Fibroblast of skin of left quadriceps (primary cell): ENCODE results near the gene ADARB1.

Source experiments
- DNase-seq, 2 experiments: peaks; one replicate each; pipeline ENCODE4 v3.0.0-alpha.2; 2013; ENCODE audit warnings: low read depth in 2 of 2

The ADARB1 gene

DNA sequence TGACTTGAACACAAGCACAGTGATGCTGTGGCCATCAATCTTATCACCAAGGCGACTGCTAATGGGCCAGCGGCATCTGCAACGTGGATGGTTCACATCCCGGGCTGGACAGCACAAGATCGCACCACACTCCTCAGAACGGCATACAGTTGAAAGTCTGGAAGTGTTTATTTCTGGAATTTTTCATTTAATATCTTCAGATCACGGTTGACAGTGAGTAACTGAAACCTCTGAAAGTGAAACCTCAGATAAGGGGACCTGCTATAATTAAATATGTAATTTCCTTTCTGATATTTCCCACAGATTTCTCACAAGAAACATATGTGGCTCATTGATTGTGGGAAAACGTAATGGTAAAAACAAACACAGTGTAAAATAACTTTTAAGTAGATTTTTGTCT, 129.6 kb downstream of the ADARB1 start:
- no peak for DNase-seq

GRCh38 chr21:45204395-45204794, 130.0 kb downstream of the ADARB1 start:
- no peak for DNase-seq

DNA sequence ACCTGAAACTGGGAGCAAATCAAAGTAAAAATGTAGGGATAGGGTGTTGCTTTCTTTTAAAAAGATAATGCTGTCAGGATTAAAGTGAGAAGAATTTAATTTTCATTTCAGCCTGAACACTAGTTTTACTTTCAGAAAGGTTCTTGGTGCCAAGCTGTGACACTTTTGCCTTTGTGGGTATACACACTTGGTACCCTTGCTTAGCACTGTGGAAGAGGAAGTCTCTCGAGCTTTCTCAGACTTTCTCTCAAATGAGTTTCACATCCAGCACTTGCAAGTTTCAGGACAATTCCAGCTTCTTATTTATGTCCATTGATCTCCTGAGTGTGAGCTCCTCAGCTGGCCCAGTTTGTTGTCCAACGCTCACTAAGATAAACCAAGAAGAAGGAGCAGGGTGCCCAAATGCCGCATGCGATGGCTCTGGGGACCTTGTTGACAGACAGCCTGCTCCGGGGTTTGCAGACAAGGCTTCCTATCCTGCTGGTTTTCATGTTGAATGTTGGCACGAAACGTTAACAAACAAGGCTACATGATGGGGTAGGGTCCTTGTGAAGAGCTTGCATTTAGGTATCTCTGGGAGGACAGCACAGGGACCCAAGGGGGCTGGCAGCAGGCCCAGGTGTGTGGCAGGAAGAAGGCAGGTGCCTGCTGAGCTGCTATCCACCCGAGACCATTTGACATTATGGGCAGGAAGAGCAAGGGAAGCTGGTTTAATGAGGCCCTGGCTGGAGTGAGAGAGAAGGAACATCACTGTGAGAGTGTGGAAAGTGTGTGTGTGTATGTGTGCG, 133.7 kb downstream of the ADARB1 start:
- no peak for DNase-seq

DNA sequence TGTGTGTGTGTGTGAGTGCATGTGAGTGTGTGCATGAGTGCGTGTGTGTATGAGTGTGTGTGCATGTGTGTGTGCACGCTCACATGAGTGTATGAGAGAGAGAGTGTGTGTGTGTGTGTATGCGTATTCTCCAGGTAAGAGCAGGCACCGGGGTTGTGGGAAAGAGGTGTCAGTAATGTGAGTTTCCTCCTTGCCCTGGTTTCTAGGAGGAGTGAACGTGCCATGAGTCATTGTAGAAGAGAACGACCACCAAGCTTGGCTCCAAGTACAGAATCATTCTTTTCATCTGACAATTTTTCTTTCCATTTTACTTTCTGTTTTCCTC, 134.2 kb downstream of the ADARB1 start:
- DNase-seq, result no peak

DNA sequence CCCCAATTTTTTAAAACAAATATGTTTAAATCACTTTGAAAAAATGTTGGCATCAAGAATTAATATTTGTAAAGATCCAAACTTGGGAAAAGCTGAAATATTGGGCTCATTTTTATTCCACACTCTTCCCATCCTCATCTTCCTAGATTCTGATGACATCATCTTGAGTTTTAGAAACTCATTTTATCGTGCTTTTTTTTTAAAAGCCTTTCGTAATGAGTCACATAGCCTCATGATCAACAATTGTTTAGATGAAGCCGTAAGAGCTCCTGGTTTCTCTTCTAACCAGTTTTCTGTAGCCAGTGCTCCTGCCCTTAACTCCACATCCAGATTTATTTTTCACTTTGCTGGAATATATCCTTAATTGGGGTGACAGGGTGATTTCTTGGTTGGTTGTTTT, 134.7 kb downstream of the ADARB1 start:
- DNase-seq, result no peak

DNA sequence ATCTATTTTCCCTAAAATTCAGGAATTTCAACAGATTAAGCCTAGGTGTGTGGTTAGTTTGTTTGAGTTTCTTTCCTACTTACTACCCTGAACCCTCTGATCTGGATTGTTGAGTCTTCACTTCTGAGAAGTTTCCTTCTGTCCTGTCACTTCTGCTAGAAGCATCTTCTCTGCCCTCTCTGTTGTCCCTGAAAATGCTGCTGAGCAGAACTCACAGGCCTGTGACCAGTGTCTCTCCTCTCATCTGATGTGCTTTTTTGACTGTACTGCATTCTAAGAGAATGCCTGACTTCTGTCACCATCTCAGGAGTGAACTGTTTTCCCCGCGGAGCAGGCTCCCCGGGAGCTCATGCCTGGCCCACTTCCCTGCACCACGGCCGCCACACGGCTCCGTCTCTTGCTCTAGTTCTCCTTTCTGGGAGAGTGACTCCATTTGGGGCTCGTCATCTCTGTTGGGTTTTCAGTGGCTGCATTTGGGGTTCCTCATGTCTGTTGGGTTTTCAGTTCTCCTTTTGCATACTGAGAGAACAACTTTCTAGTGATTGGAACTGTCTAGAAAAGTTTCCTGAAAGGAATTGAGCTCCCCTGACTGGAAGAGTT, 135.4 kb downstream of the ADARB1 start:
- no peak for DNase-seq

DNA sequence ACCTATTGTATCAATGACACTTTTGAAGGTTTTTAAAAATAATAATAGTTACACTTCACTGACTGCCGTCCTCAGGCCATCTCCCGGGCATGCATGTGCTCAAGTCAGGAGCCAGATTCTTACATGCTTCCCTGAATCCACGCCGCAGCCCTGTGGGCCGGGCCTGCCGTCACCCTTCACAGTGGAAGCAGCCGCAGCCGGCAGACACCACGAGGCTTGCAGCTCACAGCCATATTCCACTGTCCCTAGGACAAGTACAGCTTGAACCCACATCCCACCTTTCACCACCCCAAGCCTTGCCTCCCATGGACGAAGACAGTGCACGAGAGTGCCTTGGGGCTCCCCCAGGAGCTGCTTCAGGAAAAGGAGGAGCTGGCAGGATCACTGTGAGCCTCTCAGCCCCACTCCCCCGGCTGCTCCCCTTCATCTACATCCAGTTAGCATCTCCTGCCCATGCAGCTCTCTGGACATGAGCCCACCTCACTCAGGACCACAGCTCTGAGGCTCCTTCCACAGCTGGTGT, 136.1 kb downstream of the ADARB1 start:
- no peak for DNase-seq

GRCh38 chr21:45211661-45212060, 137.3 kb downstream of the ADARB1 start:
- no peak for DNase-seq

DNA sequence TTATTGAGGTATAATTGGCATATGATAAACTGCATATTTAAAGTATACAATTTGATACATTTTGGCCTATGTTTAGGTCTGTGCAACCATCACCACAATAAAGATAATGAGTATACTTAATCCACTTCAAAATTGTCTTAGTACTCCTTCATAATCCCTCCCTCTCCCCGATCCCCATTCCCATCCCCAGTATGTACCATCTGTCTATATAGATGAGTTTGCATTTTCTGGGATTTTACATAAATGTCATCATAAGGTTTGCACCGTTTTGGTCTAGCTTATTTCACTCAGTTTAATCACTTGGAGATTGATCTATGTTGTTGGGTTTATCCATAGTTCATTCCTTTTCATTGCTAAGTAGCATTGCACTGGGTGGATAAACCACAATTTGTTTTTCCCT, 139.0 kb downstream of the ADARB1 start:
- no peak for DNase-seq

DNA sequence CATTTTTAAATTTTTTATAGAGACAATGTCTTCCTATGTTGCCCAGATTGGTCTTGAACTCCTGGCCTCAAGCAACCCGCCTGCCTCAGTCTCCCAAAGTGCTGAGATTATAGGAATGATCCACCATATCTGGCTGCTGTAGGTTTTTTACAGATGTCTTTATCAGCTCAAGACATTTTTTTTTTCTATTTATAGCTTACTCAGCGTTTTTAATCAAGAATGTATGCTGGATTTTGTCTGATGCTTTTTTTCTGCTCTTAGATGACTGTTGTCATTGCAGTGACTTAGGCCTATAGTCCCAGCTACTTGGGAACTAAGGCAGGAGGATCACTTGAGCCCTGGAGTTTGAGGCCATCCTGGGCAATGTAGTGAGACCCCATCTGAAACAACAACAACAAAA, 140.8 kb downstream of the ADARB1 start:
- no peak for DNase-seq

DNA sequence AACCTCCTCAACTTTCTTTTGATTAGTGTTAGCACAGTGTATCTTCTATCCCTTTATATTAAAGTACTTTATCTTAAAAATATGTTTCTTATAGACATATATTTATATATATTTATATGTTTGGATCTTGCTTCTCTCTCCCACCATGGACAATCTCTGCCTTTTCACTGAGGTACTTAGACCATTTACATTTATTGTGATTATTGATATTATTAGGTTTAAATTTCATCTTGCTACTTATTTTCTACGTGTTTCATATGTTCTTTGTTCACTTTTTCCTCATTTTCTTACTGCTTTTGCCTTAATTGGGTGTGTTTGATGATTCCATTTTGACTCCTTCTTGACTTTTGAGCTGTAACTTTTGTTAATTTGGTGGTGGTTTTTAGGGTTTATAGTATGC, 142.6 kb downstream of the ADARB1 start:
- DNase-seq, result no peak

- no peak for DNase-seq
These were observed 145.1 kb downstream of the ADARB1 start for GRCh38 chr21:45219517-45219916.

- no peak for DNase-seq
These were observed 145.7 kb downstream of the ADARB1 start for GRCh38 chr21:45220071-45220481.

DNA sequence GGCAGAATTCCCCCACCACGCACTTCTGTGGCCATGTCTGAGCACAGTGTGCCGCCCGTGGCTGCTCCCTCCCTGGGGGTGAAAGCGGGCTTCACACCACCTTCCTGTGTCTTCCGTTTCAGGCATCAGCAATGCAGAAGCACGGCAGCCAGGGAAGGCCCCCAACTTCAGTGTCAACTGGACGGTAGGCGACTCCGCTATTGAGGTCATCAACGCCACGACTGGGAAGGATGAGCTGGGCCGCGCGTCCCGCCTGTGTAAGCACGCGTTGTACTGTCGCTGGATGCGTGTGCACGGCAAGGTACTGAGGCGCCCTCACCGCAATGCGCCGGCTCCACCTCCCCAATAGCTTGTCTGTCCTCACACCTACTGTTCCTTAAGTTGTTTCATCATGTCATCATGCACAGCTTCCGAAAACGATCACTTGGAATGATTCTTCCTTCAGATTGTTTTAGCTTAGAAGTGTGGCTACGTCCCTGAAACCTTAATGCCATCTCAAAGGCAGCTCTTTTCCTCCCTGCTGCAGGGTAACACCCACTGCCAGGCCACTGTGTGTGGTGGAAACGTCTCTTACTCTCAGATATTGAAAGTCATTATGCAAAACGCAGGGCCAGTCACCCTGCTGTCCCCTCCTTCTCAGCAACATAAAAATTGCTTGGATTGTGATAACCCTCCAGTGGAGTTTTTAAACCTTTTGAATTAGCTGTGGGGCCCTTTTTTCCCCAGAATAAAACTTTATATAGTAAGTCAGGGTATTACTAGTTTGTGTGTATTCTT, 146.5 kb downstream of the ADARB1 start:
- DNase-seq, result no peak

GRCh38 chr21:45222001-45222400, 147.6 kb downstream of the ADARB1 start:
- no peak for DNase-seq

DNA sequence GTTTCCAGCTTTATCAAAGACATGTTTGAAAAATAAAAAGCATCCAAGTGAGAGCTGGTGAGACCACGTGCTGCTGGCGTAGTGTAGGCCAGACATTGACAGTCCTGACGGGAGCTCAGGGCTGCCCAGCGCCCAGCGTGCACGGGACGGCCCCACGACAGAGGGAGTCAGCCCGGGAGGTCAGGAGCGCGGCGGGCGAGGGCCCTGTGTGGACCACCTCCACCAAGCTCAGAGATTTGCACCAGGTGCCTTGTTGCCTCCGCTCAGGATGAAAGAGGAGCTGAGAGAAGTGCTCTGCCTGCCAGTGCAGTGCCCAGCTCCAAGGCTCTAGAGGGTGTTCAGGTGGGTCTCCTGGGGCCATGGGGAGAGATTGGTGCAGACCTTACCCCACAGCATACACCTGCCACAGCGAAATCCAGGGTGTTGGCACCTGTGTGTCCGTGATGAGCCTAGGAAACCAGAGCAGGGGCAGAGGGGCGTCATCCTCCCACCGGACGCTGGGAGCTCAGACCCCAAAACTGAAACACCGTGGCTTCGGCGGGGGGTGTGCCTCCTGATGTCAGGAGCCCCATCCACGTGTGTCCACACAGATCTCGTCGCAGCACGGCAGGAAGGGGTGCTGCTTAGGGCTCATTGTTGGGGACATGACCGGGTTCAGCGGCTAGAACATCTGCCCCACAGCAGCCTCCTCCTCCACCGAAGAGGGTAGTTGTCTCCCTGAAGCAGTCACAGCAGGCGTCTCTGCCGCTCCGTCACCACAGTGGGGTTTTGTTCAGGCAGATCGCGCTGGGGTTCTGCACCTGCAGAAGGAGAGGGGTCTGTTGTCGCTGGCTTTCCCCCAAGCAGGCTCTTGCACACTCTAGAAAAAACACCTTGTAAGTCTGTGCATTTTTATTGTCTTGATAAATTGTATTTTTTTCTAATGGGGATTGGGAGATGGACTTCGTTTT, 149.1 kb downstream of the ADARB1 start:
- no peak for DNase-seq

GRCh38 chr21:45224189-45224938, 150.0 kb downstream of the ADARB1 start:
- no peak for DNase-seq

DNA sequence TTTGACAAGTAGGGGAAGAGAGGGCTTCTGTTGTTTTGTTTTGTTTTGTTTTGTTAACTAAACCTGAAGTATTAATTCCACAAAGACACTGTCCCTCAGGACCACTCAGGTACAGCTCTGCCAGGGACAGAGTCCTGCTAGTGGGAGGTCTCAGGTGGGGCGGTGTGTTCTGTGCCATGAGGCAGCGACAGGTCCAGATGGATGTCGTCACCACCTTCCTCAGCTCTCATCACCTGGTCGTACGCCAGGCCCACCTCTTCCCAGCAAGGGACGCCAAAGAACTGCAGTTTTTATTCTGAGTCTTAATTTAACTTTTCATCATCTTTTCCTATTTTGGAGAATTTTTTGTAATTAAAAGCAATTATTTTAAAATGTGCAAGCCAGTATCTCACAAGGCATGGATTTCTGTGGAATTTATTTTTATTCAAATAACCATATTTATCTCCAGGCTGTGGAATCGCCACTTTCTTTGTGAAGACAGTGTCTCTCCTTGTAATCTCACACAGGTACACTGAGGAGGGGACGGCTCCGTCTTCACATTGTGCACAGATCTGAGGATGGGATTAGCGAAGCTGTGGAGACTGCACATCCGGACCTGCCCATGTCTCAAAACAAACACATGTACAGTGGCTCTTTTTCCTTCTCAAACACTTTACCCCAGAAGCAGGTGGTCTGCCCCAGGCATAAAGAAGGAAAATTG, 150.8 kb downstream of the ADARB1 start:
- DNase-seq, result no peak

DNA sequence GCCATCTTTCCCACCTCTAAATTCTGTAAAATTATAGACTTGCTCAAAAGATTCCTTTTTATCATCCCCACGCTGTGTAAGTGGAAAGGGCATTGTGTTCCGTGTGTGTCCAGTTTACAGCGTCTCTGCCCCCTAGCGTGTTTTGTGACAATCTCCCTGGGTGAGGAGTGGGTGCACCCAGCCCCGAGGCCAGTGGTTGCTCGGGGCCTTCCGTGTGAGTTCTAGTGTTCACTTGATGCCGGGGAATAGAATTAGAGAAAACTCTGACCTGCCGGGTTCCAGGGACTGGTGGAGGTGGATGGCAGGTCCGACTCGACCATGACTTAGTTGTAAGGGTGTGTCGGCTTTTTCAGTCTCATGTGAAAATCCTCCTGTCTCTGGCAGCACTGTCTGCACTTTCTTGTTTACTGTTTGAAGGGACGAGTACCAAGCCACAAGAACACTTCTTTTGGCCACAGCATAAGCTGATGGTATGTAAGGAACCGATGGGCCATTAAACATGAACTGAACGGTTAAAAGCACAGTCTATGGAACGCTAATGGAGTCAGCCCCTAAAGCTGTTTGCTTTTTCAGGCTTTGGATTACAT, 151.5 kb downstream of the ADARB1 start:
- no peak for DNase-seq
